Smooth muscle cell (in vitro differentiated cells): ENCODE data around the gene HELLS. TPM values are rescaled to one million over a fixed set of nuclear protein-coding genes. Genes with fewer than 3 reads are reported as not detected.
"Not testable (repeated sequence)": the region's sequence is repeated elsewhere in the genome, so short reads cannot be mapped to it uniquely, and the experiment has no call there.

ENCODE experiments used
- DNase-seq: peaks from one replicate; lab custom pipeline; 2025; ENCODE audit not compliant: unreplicated experiment; lab: John Stamatoyannopoulos, UW
- H2AFZ ChIP-seq: fragments of 200-600 bp; sonication (generic); 2 replicates; pipeline ENCODE4 v1.6.0; 2016; ENCODE audit warnings: antibody characterized with exemption, low read depth, mild to moderate bottlenecking
- H3F3A ChIP-seq: fragments of 200-600 bp; sonication (generic); 2 replicates; pipeline ENCODE4 v1.6.0; 2017; ENCODE audit warnings: antibody characterized with exemption, low read depth
- H3K27ac ChIP-seq: fragments of 200-600 bp; sonication (generic); 2 replicates; pipeline ENCODE4 v1.5.1; 2016; ENCODE audit warnings: low read depth, mild to moderate bottlenecking
- H3K27me3 ChIP-seq: fragments of 200-600 bp; sonication (generic); 2 replicates; pipeline ENCODE4 v1.6.1; 2016; ENCODE audit warnings: low read depth, mild to moderate bottlenecking
- H3K36me3 ChIP-seq: fragments of 200-600 bp; sonication (generic); 2 replicates; pipeline ENCODE4 v1.5.1; 2016; ENCODE audit warnings: low read depth
- H3K4me1 ChIP-seq: fragments of 200-600 bp; sonication (generic); 2 replicates; pipeline ENCODE4 v1.5.1; 2016; ENCODE audit warnings: low read depth
- H3K4me2 ChIP-seq: fragments of 200-600 bp; sonication (generic); 2 replicates; pipeline ENCODE4 v1.6.0; 2016; ENCODE audit warnings: mild to moderate bottlenecking
- H3K4me3 ChIP-seq: fragments of 200-600 bp; sonication (generic); 2 replicates; pipeline ENCODE4 v1.5.1; 2016; ENCODE audit warnings: mild to moderate bottlenecking
- H3K79me2 ChIP-seq: fragments of 200-600 bp; sonication (generic); 2 replicates; pipeline ENCODE4 v1.6.0; 2016; ENCODE audit warnings: low read depth, mild to moderate bottlenecking
- H3K9ac ChIP-seq: fragments of 200-600 bp; sonication (generic); 2 replicates; pipeline ENCODE4 v1.6.0; 2016; ENCODE audit warnings: low read depth
- H3K9me3 ChIP-seq: fragments of 200-600 bp; sonication (generic); replicated peaks from 2 replicates; pipeline ENCODE4 v1.5.1; 2016; ENCODE audit warnings: low read depth
- H4K20me1 ChIP-seq: fragments of 200-600 bp; sonication (generic); 2 replicates; pipeline ENCODE4 v1.6.0; 2016; ENCODE audit warnings: low read depth
- CTCF ChIP-seq: fragments of 200-600 bp; sonication (generic); IDR thresholded peaks from 2 replicates; pipeline ENCODE4 v1.5.1; 2017; ENCODE audit warnings: borderline replicate concordance, mild to moderate bottlenecking, antibody characterized with exemption; ENCODE audit not compliant: insufficient read depth, poor library complexity, severe bottlenecking
- WGBS: methylation state at CpG from one replicate; pipeline ENCODE4 v1.1.7; 2016; ENCODE audit warnings: low lambda C conversion rate; 5-methylcytosine and 5-hydroxymethylcytosine counted together
- polyA plus RNA-seq: library from polyadenylated mRNA; unstranded; fragments of >200 nt; fragmentation: Nextera tagmentation; extraction: Ambion mirVana; gene quantifications from 2 replicates; pipeline ENCODE4 v1.2.1, GENCODE V29; 2016
- total RNA-seq: library from RNA; depleted of rRNA; stranded (reverse); fragments of >200 nt; gene quantifications from 2 replicates; pipeline ENCODE4 v1.2.3, GENCODE V29; 2014

HELLS gene
- total and polyA plus RNA-seq, 2 experiments from 2014 or later: 10.5 to 55.5 TPM

GRCh38 chr10:94549221-94549620, 3.6 kb downstream of the HELLS start:
- H3K9ac ChIP-seq: no peak overlapping the region
- no peak overlapping the region for H3K4me3 ChIP-seq
- H3K79me2 ChIP-seq: peaks cover 20% of the 10 kb centered on the region
- H3K27me3 ChIP-seq: no peaks in the 10 kb centered on the region
- H3K27ac ChIP-seq: no peak overlapping the region
- no peak for DNase-seq
- no peak overlapping the region for H3K4me2 ChIP-seq
- H3K4me1 ChIP-seq: peaks cover 12% of the 10 kb centered on the region
- H3F3A ChIP-seq: no peaks in the 10 kb centered on the region
- no peak overlapping the region for H2AFZ ChIP-seq
- TF ChIP-seq CTCF: no peak
- H3K9me3 ChIP-seq: no peaks in the 10 kb centered on the region
- H4K20me1 ChIP-seq: no peaks in the 10 kb centered on the region
- no peaks in the 10 kb centered on the region for H3K36me3 ChIP-seq

- H3K27ac ChIP-seq, H3K27me3 ChIP-seq, H3K9me3 ChIP-seq, H3K4me1 ChIP-seq, H3K4me3 ChIP-seq, H3K4me2 ChIP-seq, H3F3A ChIP-seq, H2AFZ ChIP-seq, H3K79me2 ChIP-seq, H3K36me3 ChIP-seq, H4K20me1 ChIP-seq, H3K9ac ChIP-seq, DNase-seq: not testable (repeated sequence)
- WGBS: 95% methylated on average over 13 of the region's 13 CpGs
Observed at GRCh38 chr10:94567714-94568307, 22.2 kb downstream of the HELLS start.

- no peak overlapping the region for H3K4me2 ChIP-seq
- no peak overlapping the region for H2AFZ ChIP-seq
- H3K4me1 ChIP-seq: no peaks in the 10 kb centered on the region
- no peaks in the 10 kb centered on the region for H3K27me3 ChIP-seq
- H3F3A ChIP-seq: no peaks in the 10 kb centered on the region
- DNase-seq: no peak
- no peak overlapping the region for H3K4me3 ChIP-seq
- no peak for TF ChIP-seq CTCF
- no peaks in the 10 kb centered on the region for H3K36me3 ChIP-seq
- H3K27ac ChIP-seq: no peak overlapping the region
- H4K20me1 ChIP-seq: no peaks in the 10 kb centered on the region
- H3K79me2 ChIP-seq: no peaks in the 10 kb centered on the region
- no peak overlapping the region for H3K9ac ChIP-seq
- no peaks in the 10 kb centered on the region for H3K9me3 ChIP-seq
Observed at GRCh38 chr10:94571081-94571480, 25.5 kb downstream of the HELLS start.

- Histone ChIP-seq H2AFZ (no peak overlapping the region), H3K4me3 (no peak overlapping the region), H3F3A (no peaks in the 10 kb centered on the region), H3K36me3 (no peaks in the 10 kb centered on the region), H3K27ac (no peak overlapping the region), H4K20me1 (no peaks in the 10 kb centered on the region), H3K4me2 (no peak overlapping the region), H3K4me1 (no peaks in the 10 kb centered on the region), H3K27me3 (no peaks in the 10 kb centered on the region), H3K9me3 (no peaks in the 10 kb centered on the region), H3K79me2 (no peaks in the 10 kb centered on the region), H3K9ac (no peak overlapping the region)
- WGBS: 78% methylated on average over 3 of the region's 3 CpGs
- DNase-seq: no peak
- TF ChIP-seq CTCF: no peak
Observed at GRCh38 chr10:94571528-94571927, 25.9 kb downstream of the HELLS start.
